Stomach (tissue), 4 donors: ENCODE measurements around the gene LRRC34.

Experiments used
- POLR2A ChIP-seq, 4 donors: fragments of 450-650 bp; IDR thresholded peaks; one replicate each; pipeline ENCODE4 v1.6.1; 2016; ENCODE audit warnings: antibody characterized with exemption in 4 of 4, control low read depth in 2 of 4, mild to moderate bottlenecking in 1 of 4, moderate library complexity in 1 of 4
- TF ChIP-seq, protein P1 (sequence below), 7 experiments: fragments of 450-650 bp in 4 of 7; fragments of 200-600 bp in 3 of 7; sonication (generic) in 3 of 7; IDR thresholded peaks; one replicate each; pipeline ENCODE4 v1.5.1; 2016 to 2019; ENCODE audit warnings: antibody characterized with exemption in 7 of 7, control low read depth in 2 of 7, mild to moderate bottlenecking in 1 of 7

- no peak for TF ChIP-seq POLR2A (IDR thresholded peaks at IDR 0.05)
- TF ChIP-seq, protein P1, sequence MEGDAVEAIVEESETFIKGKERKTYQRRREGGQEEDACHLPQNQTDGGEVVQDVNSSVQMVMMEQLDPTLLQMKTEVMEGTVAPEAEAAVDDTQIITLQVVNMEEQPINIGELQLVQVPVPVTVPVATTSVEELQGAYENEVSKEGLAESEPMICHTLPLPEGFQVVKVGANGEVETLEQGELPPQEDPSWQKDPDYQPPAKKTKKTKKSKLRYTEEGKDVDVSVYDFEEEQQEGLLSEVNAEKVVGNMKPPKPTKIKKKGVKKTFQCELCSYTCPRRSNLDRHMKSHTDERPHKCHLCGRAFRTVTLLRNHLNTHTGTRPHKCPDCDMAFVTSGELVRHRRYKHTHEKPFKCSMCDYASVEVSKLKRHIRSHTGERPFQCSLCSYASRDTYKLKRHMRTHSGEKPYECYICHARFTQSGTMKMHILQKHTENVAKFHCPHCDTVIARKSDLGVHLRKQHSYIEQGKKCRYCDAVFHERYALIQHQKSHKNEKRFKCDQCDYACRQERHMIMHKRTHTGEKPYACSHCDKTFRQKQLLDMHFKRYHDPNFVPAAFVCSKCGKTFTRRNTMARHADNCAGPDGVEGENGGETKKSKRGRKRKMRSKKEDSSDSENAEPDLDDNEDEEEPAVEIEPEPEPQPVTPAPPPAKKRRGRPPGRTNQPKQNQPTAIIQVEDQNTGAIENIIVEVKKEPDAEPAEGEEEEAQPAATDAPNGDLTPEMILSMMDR (IDR thresholded peaks at IDR 0.05) = no peak
These were observed 53.4 kb downstream of the LRRC34 start for GRCh38 chr3:169759256-169759655.
